HEK293T (cell line): ENCODE data around the gene YWHAQ.

Source experiments
- ELF4 ChIP-seq: fragments of 450-650 bp; IDR thresholded peaks from 2 replicates; pipeline ENCODE4 v1.6.1; 2017; ENCODE audit warnings: antibody characterized with exemption
- SUZ12 ChIP-seq: fragments of 450-650 bp; IDR thresholded peaks from 2 replicates; pipeline ENCODE4 v1.6.1; 2016; ENCODE audit warnings: mild to moderate bottlenecking
- TARDBP ChIP-seq: fragments of 450-650 bp; IDR thresholded peaks from 2 replicates; pipeline ENCODE4 v1.6.1; 2016
- ZNF384 ChIP-seq: fragments of 450-650 bp; IDR thresholded peaks from 2 replicates; pipeline ENCODE4 v1.6.1; 2016

- TF ChIP-seq SUZ12: no peak
- TF ChIP-seq ELF4: no peak
- no peak for TF ChIP-seq TARDBP
- TF ChIP-seq ZNF384: no peak
These were observed 13.2 kb upstream of the YWHAQ start for GRCh38 chr2:9644021-9644420.
